HepG2 (cell line): Measurements from ENCODE around the gene GALP.

Experiments
- FOXM1 ChIP-seq: sonication (generic); formaldehyde crosslinking; IDR thresholded peaks from 2 replicates; pipeline ENCODE4 v1.5.0; 2020; ENCODE audit warnings: missing genetic modification reagents
- HNRNPLL ChIP-seq: fragments of 200-400 bp; formaldehyde crosslinking; IDR thresholded peaks from 2 replicates; pipeline ENCODE4 v1.6.1; 2017; ENCODE audit warnings: mild to moderate bottlenecking, low read depth, low read length; ENCODE audit not compliant: poor library complexity, severe bottlenecking
- MNT ChIP-seq: fragments of 450-650 bp; IDR thresholded peaks from 2 replicates; pipeline ENCODE4 v1.6.1; 2016

DNA sequence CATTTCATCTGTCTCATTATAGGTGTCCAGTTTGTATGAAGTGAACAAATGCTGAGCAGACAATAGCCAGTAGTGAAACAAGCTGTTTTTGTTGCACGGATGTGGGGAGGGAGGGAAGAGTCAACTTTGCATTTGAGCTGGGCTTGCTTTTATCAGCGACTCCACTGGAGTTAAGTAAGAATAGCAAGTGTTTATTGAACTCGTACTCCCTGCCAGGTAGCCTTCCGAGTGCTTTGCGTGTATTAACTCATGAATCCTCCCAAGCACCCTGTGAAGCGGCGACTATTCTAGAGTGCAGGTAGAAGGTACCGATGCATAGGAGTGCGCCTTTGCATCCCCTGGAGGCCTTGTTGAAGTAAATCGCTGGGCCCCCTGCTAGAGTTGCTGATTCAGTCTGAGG, 39.4 kb upstream of the GALP start:
- TF ChIP-seq MNT = no peak
- TF ChIP-seq FOXM1 (CRISPR knock-in tag) = no peak
- TF ChIP-seq HNRNPLL = no peak
